HTR-8/SVneo (cell line): ENCODE data around the gene MYBPC2.

Experiments
- DNase-seq: peaks from one replicate; pipeline ENCODE4 v3.0.0; 2011; ENCODE audit warnings: low spot score, mixed read lengths; ENCODE audit not compliant: insufficient read length
- FAIRE-seq: peaks from 2 replicates; lab custom pipeline; 2011; peaks lifted over from hg19 to GRCh38; lab: Jason Lieb, UNC

The MYBPC2 gene

DNA sequence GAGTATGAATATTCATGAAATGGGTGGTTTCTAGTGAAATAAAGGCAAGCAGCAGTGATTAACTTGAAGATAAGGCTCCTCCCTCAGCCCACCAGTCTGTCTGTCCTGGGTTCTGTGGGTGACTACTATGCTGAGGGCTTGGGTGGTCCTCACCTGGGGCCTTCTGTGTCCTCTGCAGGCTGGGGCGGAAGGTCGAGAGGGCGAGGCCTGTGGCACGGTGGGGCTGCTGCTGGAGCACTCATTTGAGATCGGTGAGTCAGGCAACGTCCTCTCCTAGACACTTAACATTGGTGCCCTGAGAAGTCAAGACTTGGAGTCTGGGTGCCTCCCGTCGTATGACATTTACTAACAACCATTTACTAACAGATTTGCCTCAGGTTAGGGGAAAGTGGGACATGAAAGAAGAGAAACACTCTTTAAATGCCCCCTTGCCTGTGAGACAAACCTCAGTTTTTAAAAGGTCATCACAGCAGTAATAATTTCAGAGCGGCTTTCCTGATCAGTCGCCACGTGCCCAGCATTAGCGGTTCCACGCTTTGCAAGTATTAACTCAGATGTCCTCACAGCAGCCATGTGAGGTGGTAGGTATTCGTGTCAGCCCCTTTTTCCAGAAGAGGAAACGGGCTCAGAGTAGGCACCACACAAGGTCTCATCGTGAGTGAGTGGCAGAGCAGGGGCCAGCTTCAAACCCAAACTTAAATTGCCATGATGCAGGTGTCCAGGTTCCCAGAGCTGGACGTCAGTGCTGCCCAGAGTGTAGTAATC is 45.2 kb downstream of the MYBPC2 start:
- DNase-seq (no peak), FAIRE-seq (no peak)

GRCh38 chr19:50478901-50479715 is 46.4 kb downstream of the MYBPC2 start:
- FAIRE-seq (no peak), DNase-seq (no peak)

DNA sequence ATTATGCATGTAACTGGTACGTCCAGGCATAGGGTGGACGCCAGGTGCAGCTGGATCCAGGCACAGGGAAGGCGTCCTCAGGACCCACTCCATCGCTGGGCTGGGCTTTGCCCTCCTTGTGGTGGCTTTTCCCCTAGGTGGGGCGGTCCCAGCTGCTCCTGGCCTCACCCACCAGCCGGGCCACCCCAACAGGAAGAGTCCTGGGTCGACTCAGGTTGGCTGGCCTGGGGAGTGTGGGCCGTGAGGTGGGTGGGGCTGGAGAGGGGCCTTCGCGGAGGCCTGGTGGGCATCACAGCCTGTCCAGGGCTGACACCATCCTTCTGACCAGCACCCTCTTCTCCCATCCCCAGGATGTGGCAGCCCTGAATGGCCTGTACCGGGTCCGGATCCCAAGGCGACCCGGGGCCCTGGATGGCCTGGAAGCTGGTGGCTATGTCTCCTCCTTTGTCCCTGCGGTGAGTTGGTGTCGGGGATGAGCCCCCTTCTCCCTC is 47.1 kb downstream of the MYBPC2 start:
- DNase-seq (no peak), FAIRE-seq (no peak)

DNA sequence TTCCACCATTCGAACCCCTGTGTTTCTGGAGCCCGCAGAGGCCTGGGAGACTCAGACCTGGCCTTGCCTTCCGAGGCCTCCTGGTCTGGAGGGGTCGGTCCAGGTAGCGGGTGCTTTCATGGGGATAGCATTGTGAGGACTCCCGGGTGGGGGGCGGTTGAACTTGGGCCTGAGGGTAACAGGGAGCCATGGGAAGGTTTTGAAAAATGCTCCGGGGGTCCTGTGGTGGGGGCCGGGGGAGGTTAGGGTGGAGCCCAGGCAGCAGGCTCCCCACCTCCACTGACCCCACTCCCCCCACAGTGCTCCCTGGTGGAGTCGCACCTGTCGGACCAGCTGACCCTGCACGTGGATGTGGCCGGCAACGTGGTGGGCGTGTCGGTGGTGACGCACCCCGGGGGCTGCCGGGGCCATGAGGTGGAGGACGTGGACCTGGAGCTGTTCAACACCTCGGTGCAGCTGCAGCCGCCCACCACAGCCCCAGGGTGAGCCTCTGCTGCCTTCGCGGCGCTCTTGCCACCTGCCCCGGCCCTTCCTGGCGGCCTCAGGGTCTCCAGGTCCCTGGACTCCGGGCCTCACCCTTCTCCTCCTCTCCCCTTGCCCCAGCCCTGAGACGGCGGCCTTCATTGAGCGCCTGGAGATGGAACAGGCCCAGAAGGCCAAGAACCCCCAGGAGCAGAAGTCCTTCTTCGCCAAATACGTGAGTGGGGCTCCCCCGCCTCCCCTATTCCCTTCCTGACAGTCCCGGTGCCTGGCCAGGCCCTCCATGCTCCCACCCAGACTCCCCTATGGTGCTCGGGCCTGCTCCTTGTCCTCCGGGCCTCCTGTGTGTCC is 47.8 kb downstream of the MYBPC2 start:
- no peak for DNase-seq
- no peak for FAIRE-seq

DNA sequence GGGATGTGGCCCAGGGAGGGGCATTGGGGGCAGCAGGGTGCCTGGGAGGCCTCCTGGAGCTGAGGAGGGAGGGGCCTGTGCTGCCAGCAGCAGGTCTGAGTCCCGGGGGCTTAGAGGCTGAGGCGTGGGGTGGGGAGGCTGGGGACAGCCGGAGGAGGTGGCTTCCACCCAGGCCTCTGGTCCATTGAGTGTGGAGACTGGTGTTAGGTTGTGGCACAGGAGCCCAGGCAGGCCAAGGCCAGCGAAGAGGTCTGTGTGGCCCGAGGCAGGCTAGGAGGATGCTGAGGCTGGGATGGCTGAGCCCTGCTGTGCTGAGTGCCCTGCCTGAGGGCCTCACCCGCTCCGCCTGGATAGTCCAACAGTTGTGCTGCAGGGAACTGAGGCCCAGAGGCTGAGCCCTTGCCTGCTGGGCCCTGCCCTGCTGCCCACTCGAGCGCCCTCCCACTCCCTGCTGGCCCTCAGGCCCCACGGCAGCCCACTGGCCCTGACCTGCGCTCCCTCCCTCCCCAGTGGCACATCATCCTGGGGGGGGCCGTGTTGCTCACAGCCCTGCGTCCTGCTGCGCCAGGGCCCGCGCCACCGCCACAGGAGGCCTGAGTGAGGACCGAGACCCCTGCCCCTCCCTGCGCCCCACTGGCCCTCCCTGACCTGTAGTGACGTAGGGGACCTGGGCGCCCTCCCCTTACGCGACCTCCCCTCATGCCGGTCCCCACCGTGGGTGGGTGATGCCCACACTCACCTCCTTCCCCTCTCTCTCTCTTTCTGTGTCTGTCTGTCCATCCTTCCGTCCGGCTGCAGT is 48.9 kb downstream of the MYBPC2 start:
- DNase-seq (no peak), FAIRE-seq (no peak)

- DNase-seq (no peak), FAIRE-seq (no peak)
Observed at GRCh38 chr19:50482271-50482855, 49.7 kb downstream of the MYBPC2 start.

GRCh38 chr19:50482916-50483315 is 50.2 kb downstream of the MYBPC2 start:
- no peak for DNase-seq
- FAIRE-seq, result no peak

DNA sequence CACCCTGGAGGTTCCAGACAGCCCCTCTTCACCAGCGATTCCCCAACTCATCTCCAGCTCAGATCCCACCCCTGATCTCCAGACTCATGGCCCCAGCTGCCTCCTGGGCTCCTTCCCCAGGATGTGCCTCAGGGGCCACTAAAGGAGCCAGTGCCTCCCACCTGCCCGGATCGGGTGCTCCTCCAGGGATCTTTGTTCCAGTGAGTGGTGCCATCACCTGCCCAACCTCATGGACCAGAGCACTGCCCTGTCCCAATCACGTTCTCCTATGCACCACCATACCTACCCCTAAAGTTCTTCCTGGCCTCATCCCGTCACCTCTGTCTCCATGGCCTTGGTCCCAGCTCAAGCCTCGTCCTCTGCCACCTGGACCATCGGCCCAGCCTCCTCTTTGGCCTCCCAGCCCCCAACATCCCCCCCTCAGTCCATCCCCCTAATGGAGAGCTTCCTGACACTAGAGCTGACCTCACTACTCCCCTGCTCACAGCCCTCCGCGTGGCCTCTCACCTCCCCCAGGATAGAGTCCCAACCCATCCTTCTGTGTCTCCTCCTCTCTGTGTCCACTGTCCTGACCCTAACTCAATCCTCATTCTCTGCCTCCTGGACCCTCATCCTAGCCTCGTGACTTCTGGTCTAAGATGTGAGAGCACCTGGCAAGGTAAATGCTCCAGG is 52.7 kb downstream of the MYBPC2 start:
- FAIRE-seq (no peak), DNase-seq (no peak)

DNA sequence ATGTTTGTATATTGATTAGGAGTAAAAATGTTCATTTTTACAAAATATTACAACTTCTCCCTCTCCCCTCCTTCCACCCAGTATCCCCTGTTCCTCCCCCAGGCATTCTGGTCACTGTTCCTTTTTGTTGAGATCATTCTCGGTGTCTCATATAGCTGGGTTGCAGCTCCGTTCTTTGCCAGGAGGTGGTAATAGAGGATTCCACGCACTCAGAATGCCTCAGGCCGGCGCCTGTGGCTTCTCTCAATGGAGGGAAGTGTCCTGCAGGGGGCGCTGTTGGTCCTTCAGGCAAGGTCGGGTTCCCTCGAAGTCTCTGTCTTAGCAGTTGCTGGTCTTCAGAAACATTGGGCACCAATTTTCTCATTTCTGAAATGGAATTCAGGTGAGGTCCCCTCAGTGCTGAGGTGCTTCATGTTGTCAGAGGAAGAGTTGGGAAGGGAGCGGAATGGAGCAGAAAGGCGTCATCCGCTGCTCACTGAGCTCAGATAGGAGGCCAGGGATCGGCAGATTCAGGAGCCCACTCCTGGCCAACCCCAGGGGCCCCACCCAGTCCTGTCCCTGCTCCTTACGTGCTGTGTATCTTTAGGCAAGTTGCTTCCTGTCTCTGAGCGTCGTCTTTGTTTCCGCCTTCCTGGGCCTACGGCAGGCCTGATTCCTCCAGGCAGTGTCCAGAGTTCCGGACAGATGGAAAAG is 54.3 kb downstream of the MYBPC2 start:
- DNase-seq (no peak), FAIRE-seq (no peak)

DNA sequence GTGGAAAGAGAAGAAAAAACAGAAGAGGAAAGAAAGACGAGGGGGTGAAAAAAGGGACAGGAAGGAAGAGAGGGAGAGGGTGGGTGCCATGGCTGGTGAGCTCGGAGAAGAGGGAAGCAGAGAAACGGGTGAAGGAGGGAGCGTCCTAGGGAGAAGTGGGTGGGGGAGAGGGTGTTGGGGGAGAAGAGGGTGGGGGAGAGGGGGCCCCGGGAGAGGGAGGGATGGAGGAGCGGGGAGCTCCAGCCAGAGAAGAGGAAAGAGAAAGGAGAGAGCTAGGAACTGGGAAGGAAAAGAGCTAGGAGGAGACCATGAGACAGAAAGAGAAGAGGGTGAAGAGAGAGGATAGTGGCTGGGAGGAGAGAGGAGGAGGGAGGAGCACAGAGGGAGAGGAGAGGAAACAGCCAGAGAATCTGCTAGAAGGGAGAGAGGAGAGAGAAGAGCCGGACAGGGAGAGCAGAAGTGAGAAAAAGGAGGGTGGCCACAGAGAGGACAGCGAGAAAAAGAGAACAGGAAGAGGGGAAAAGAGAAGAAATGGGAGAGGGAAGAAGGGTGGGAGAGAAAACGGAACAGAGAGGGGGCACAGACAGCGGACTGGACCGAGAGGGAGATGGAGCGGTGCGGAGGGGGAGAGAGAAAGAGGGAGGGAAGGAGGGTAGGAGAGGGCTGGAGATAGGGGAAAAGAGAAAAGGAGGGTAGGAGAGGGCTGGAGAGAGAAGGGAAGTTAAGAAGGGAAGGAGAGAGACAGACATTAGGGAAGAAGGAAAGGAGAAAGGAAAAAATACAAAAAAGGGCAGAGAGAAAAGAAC is 55.9 kb downstream of the MYBPC2 start:
- DNase-seq (no peak), FAIRE-seq (no peak)

DNA sequence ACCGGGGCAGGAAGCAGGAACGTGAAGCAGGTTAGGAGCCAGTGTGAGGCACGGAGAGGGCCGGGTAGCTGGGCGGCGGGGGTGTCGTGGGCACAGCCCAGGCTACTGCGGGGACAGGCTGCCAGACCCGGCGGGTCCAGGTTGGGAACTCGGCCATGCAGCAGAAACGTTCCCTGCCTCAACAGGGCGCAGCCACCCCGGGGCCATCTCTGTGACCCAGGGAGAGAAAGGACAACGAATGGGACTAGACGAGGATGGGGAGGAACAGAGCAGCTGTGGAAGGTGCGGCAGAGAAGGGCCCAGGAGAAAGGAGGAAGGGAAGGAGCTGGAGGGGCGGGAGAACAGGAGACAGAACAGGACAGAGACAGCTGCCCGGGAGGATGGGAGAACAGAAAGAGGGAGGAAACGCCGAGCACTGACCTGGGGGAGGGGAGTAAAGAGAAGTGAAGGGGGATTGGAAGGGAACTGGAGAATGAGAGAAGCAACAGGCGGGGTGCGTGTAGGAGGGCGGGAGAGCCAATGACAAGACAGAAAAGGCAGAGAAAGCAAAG is 56.8 kb downstream of the MYBPC2 start:
- DNase-seq (no peak), FAIRE-seq (no peak)

DNA sequence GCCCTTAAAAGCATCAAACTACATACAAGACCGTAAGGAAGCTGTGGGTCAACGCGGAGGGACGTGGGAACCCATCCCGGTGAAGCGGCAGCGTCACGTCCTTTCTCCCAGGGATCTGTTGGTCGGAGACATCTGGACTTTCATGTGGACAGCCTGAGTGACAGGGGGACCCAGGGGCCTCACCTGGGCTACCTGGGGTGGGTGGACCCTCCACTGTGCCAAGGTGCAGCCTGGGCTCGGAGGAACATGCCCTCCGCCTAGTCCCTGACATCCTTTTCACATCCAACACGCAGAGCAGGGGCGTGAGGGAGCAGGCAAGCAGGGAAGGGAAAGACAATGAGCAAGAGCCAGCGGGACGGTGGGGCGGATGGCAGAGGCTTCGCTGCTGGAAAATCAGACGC is 57.7 kb downstream of the MYBPC2 start:
- FAIRE-seq (no peak), DNase-seq (no peak)

GRCh38 chr19:50490991-50491472 is 58.3 kb downstream of the MYBPC2 start:
- DNase-seq (no peak), FAIRE-seq (no peak)

GRCh38 chr19:50492303-50493052 is 59.8 kb downstream of the MYBPC2 start:
- FAIRE-seq, result no peak
- no peak for DNase-seq

DNA sequence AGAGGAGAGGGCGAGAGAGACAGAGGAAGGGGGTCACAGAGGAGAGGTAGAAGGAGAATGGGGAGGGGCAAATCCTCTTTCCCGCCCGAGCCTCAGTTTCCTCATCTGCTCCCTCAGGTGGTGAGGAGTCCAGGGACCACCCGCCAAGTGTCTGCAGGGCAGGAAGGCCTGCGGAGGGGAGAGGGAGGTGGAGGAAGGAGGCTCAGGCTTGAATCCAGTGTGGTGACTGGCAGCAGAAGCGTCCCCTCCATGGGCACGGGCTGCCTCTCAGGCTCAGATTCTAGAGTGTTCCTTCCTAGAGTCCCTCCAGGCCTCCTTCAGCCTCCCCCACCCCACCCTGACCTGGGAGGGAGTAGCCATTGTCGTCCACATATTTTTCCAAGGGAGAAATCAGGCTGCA is 60.5 kb downstream of the MYBPC2 start:
- DNase-seq (no peak), FAIRE-seq (no peak)
